Measurements from ENCODE around the gene IGSF8. TPM values are rescaled to one million over a fixed set of nuclear protein-coding genes. Genes with fewer than 3 reads are reported as not detected.

The IGSF8 gene
- total and polyA plus RNA-seq, 4 donors = 23.5 to 39.5 (median 26.8) TPM

DNA sequence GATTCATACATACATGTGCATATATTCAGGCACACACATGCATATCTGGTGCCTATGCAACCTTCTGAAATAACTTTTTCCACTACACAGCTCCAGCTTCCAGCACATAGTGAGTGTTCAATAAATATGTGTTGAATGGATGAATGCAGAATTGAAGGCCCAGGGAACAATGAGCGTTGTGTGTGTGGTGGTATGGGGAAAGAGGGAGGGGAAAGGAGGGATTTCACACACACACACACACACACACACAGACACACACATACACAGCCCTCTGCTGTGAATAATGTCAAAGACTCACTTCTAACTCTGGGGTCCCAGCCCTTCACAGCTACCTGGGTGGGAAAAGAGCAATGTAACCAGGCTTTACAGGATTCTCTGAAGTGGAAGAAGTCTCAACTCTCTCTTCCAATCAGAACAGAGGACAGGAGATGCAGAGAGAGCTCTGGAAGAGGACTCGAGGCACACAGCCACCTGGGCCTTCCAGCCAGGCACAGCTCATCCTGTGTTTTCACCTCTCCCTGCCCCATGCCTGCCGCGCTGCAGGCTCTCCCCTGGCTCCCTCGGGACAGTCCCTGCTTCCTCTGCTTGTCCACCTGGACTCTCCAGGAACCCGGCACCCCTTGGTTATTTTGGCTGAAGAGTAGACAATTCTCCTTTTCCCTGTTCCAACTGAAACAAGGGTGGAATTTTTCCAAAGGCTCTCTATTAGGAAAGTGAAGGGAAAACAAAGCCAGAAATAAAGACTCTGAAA lies 5.4 kb upstream of the IGSF8 start:
- Histone ChIP-seq H3K9me3 (ENCODE audit: control insufficient read depth in 4 of 4, insufficient read depth in 3 of 4, low read length in 3 of 4) (no peaks in the 10 kb centered on the region), H3K9ac (ENCODE audit: insufficient read depth in 1 of 2, low read length in 2 of 2) (peak overlapping the region in 1 of 2 donors; percentile 21), H3K4me3 (no peak overlapping the region), H3K4me1 (ENCODE audit: control insufficient read depth in 5 of 5, insufficient read depth in 5 of 5, low read length in 5 of 5) (peaks cover 0 to 41% (median 19%) of the 10 kb centered on the region in 5 donors), H3K36me3 (ENCODE audit: control insufficient read depth in 4 of 4, insufficient read depth in 4 of 4, low read length in 4 of 4) (no peaks in the 10 kb centered on the region), H3K27me3 (ENCODE audit: control insufficient read depth in 3 of 3, insufficient read depth in 3 of 3, low read length in 2 of 3) (no peaks in the 10 kb centered on the region), H3K27ac (ENCODE audit: low read depth in 1 of 2, low read length in 1 of 2) (no peak overlapping the region)
- TF ChIP-seq CTCF (IDR thresholded peaks at IDR 0.05; ENCODE audit: control extremely low read depth, extremely low read depth) = no peak
- 68 to 87% methylated on average over 6 of the region's 6 CpGs for WGBS, 2 donors
- ATAC-seq (ENCODE audit: insufficient read depth, low FRiP score) = no peak
- no peak for DNase-seq

GRCh38 chr1:160101717-160102522 lies 3.5 kb upstream of the IGSF8 start:
- 81 to 84% methylated on average over 9 of the region's 9 CpGs for WGBS, 2 donors
- no peak for TF ChIP-seq CTCF (IDR thresholded peaks at IDR 0.05; ENCODE audit: control extremely low read depth, extremely low read depth)
- no peaks in the 10 kb centered on the region for H3K27me3 ChIP-seq (ENCODE audit: control insufficient read depth in 3 of 3, insufficient read depth in 3 of 3, low read length in 2 of 3)
- DNase-seq = no peak
- H3K9me3 ChIP-seq (ENCODE audit: control insufficient read depth in 4 of 4, insufficient read depth in 3 of 4, low read length in 3 of 4) = no peaks in the 10 kb centered on the region
- peaks cover 0 to 51% (median 23%) of the 10 kb centered on the region in 5 donors for H3K4me1 ChIP-seq (ENCODE audit: control insufficient read depth in 5 of 5, insufficient read depth in 5 of 5, low read length in 5 of 5)
- ATAC-seq (ENCODE audit: insufficient read depth, low FRiP score) = no peak
- H3K27ac ChIP-seq (ENCODE audit: low read depth in 1 of 2, low read length in 1 of 2) = no peak overlapping the region
- H3K9ac ChIP-seq (ENCODE audit: insufficient read depth in 1 of 2, low read length in 2 of 2) = no peak overlapping the region
- no peaks in the 10 kb centered on the region for H3K36me3 ChIP-seq (ENCODE audit: control insufficient read depth in 4 of 4, insufficient read depth in 4 of 4, low read length in 4 of 4)
- no peak overlapping the region for H3K4me3 ChIP-seq

DNA sequence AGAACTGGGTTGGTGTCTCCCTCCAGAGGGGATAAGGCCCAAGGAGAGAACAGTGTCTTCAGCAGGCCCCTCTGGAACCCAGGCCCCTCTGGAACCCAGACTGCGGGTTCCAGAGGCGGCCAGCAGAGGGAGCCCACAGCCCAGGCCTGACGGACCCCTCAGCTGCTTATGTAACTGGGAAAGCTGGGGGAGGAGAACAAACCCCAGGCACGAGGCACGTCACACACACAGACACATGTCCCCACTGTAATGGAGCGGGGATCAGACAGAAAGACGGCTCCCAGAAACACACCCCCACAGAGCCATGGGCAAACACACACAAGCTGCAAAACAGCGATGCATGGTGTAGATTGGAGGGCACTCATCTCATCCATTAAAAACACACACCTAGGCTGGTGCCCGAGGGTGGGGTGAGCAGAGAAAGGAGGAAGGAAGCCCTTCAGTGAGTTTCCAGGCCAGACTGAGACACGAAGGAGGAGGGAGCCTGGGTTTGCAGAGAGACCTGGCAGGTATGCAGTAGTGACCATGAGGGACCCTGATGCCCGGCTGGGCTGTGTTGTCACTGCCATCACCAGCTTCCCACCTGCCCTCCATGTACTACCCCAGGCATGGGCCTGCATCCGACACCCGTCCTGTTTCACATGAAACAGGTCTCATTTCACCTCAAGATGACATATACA lies 2.8 kb upstream of the IGSF8 start:
- H3K4me3 ChIP-seq = no peak overlapping the region

More for the DNA sequence above, 2.8 kb upstream of the IGSF8 start:
- 24% methylated on average over 13 of the region's 13 CpGs for WGBS, 2 donors
- Histone ChIP-seq H3K27me3 (ENCODE audit: control insufficient read depth in 3 of 3, insufficient read depth in 3 of 3, low read length in 2 of 3) (no peaks in the 10 kb centered on the region), H3K27ac (ENCODE audit: low read depth in 1 of 2, low read length in 1 of 2) (peak overlapping the region; percentile 29 to 64), H3K36me3 (ENCODE audit: control insufficient read depth in 4 of 4, insufficient read depth in 4 of 4, low read length in 4 of 4) (no peaks in the 10 kb centered on the region), H3K9ac (ENCODE audit: insufficient read depth in 1 of 2, low read length in 2 of 2) (peak overlapping the region in 1 of 2 donors; percentile 53), H3K4me1 (ENCODE audit: control insufficient read depth in 5 of 5, insufficient read depth in 5 of 5, low read length in 5 of 5) (peaks cover 0 to 58% (median 23%) of the 10 kb centered on the region in 5 donors), H3K9me3 (ENCODE audit: control insufficient read depth in 4 of 4, insufficient read depth in 3 of 4, low read length in 3 of 4) (no peaks in the 10 kb centered on the region)
- ATAC-seq (ENCODE audit: insufficient read depth, low FRiP score) (peak; percentile 45), DNase-seq (peak; percentile 84 to 89 (median 86))
- TF ChIP-seq CTCF (IDR thresholded peaks at IDR 0.05; ENCODE audit: control extremely low read depth, extremely low read depth) = peak; percentile 76

All from lung (tissue), 12 donors.